NCI-H2227 (cell line): ENCODE results near the gene BAAT.
"Not testable (repeated sequence)": the region's sequence is repeated elsewhere in the genome, so short reads cannot be mapped to it uniquely, and the experiment has no call there.

Source experiments
- DNase-seq: peaks from one replicate; lab custom pipeline; 2025; ENCODE audit not compliant: unreplicated experiment; lab: John Stamatoyannopoulos, UW

The BAAT gene

GRCh38 chr9:101365181-101365580 is 19.6 kb downstream of the BAAT start:
- no peak for DNase-seq

- no peak for DNase-seq
Observed at GRCh38 chr9:101362450-101362849, 22.4 kb downstream of the BAAT start.

- DNase-seq: no peak
Observed at GRCh38 chr9:101360647-101361046, 24.2 kb downstream of the BAAT start.

- DNase-seq: no peak
Observed at GRCh38 chr9:101359679-101360078, 25.1 kb downstream of the BAAT start.

- DNase-seq: no peak
Observed at GRCh38 chr9:101356619-101357018, 28.2 kb downstream of the BAAT start.

GRCh38 chr9:101354765-101355708 is 29.8 kb downstream of the BAAT start:
- no peak for DNase-seq

- DNase-seq: no peak
Observed at GRCh38 chr9:101354143-101354764, 30.6 kb downstream of the BAAT start.

GRCh38 chr9:101353683-101354082 is 31.1 kb downstream of the BAAT start:
- no peak for DNase-seq

GRCh38 chr9:101352892-101353463 is 31.8 kb downstream of the BAAT start:
- no peak for DNase-seq

GRCh38 chr9:101350285-101350684 is 34.5 kb downstream of the BAAT start:
- DNase-seq: no peak

- DNase-seq: no peak
Observed at GRCh38 chr9:101342595-101342994, 42.2 kb downstream of the BAAT start.

GRCh38 chr9:101341958-101342357 is 42.8 kb downstream of the BAAT start:
- DNase-seq: no peak

- no peak for DNase-seq
Observed at GRCh38 chr9:101337237-101337636, 47.6 kb downstream of the BAAT start.

- DNase-seq: no peak
Observed at GRCh38 chr9:101336091-101336490, 48.7 kb downstream of the BAAT start.

- no peak for DNase-seq
Observed at GRCh38 chr9:101333926-101334702, 50.7 kb downstream of the BAAT start.

- no peak for DNase-seq
Observed at GRCh38 chr9:101333490-101333889, 51.3 kb downstream of the BAAT start.

- DNase-seq: no peak
Observed at GRCh38 chr9:101332362-101332761, 52.4 kb downstream of the BAAT start.

- not testable (repeated sequence) for DNase-seq
Observed at GRCh38 chr9:101327422-101327909, 57.3 kb downstream of the BAAT start.

- no peak for DNase-seq
Observed at GRCh38 chr9:101326501-101326900, 58.3 kb downstream of the BAAT start.

- no peak for DNase-seq
Observed at GRCh38 chr9:101326035-101326434, 58.8 kb downstream of the BAAT start.

GRCh38 chr9:101325053-101325452 is 59.8 kb downstream of the BAAT start:
- DNase-seq: no peak
